HG03066 (cell line): ENCODE results near the gene KCNK10.
"Not testable (repeated sequence)": the region's sequence is repeated elsewhere in the genome, so short reads cannot be mapped to it uniquely, and the experiment has no call there.

ENCODE experiments used
- ATAC-seq: cut with Tn5 transposase; IDR thresholded peaks from one replicate; pipeline ENCODE4 v1.9.1; 2021; ENCODE audit warnings: low read depth; ENCODE audit not compliant: unreplicated experiment

The KCNK10 gene

GRCh38 chr14:88271205-88271604, 51.9 kb downstream of the KCNK10 start:
- no peak for ATAC-seq

- no peak for ATAC-seq
Observed at GRCh38 chr14:88270776-88271175, 52.3 kb downstream of the KCNK10 start.

GRCh38 chr14:88269806-88270420, 53.2 kb downstream of the KCNK10 start:
- no peak for ATAC-seq

- no peak for ATAC-seq
Observed at GRCh38 chr14:88266474-88266873, 56.6 kb downstream of the KCNK10 start.

- no peak for ATAC-seq
Observed at GRCh38 chr14:88264116-88264515, 59.0 kb downstream of the KCNK10 start.

- not testable (repeated sequence) for ATAC-seq
Observed at GRCh38 chr14:88261302-88261701, 61.8 kb downstream of the KCNK10 start.

- ATAC-seq: no peak
Observed at GRCh38 chr14:88258021-88258420, 65.0 kb downstream of the KCNK10 start.

- ATAC-seq: no peak
Observed at GRCh38 chr14:88256997-88257950, 65.8 kb downstream of the KCNK10 start.

GRCh38 chr14:88255798-88256197, 67.3 kb downstream of the KCNK10 start:
- no peak for ATAC-seq

- no peak for ATAC-seq
Observed at GRCh38 chr14:88255196-88255595, 67.9 kb downstream of the KCNK10 start.

- ATAC-seq: no peak
Observed at GRCh38 chr14:88252498-88252897, 70.6 kb downstream of the KCNK10 start.

GRCh38 chr14:88251650-88252049, 71.4 kb downstream of the KCNK10 start:
- ATAC-seq: no peak

- ATAC-seq: no peak
Observed at GRCh38 chr14:88249266-88249665, 73.8 kb downstream of the KCNK10 start.

GRCh38 chr14:88248606-88249005, 74.5 kb downstream of the KCNK10 start:
- no peak for ATAC-seq

GRCh38 chr14:88247228-88247627, 75.8 kb downstream of the KCNK10 start:
- ATAC-seq: no peak

GRCh38 chr14:88245321-88245720, 77.7 kb downstream of the KCNK10 start:
- no peak for ATAC-seq

GRCh38 chr14:88243946-88244345, 79.1 kb downstream of the KCNK10 start:
- no peak for ATAC-seq

GRCh38 chr14:88242446-88242845, 80.6 kb downstream of the KCNK10 start:
- no peak for ATAC-seq

- ATAC-seq: no peak
Observed at GRCh38 chr14:88241810-88242209, 81.3 kb downstream of the KCNK10 start.

GRCh38 chr14:88234442-88234841, 88.6 kb downstream of the KCNK10 start:
- no peak for ATAC-seq

- no peak for ATAC-seq
Observed at GRCh38 chr14:88233915-88234314, 89.2 kb downstream of the KCNK10 start.

GRCh38 chr14:88232771-88233170, 90.3 kb downstream of the KCNK10 start:
- ATAC-seq: no peak
